Measurements from ENCODE around the gene ASIC1. TPM values are rescaled to one million over a fixed set of nuclear protein-coding genes. Genes with fewer than 3 reads are reported as not detected.

Gene ASIC1
- total and polyA plus RNA-seq, 2 of the 13 experiments (the other 11 are each of a cell fraction or from before 2014, with no cell fraction given), result 0.44 to 1.5 TPM

DNA sequence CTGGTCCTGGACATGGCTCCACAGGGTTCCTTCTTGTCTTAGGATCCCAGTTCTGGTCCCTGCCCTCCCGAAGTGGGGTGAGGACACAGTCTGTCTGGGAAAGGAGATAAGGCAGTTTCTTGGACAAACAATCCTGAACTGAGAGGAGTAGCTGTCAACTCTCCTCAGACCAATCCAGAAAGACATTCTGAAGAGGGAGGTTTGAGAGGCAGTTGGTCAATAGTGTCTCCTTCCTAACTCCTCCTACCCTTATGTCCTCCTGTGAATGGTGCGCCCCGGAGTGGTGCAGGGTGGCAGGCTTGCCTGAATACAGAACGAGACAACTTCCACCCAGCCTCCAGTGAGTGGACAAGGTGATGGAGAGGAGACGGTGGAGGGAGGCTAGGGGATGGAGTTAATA lies 15.4 kb upstream of the ASIC1 start:
- POLR2A ChIA-PET, result no interaction called here
- WGBS (ENCODE audit: low lambda C conversion rate), result 54% methylated on average over 5 of the region's 5 CpGs
- no peak for TF ChIP-seq ZNF253 (CRISPR knock-in tag; IDR thresholded peaks at IDR 0.05; ENCODE audit: borderline replicate concordance)
- no peak for TF ChIP-seq PTBP1 (IDR thresholded peaks at IDR 0.05; ENCODE audit: low read depth, low read length, poor library complexity, severe bottlenecking)
- TF ChIP-seq RXRB (CRISPR knock-in tag; IDR thresholded peaks at IDR 0.05; ENCODE audit: borderline replicate concordance), result no peak
- no peak for TF ChIP-seq SP2 (CRISPR knock-in tag; IDR thresholded peaks at IDR 0.05)
- no peak for TF ChIP-seq KAT2B (IDR thresholded peaks at IDR 0.05; ENCODE audit: borderline replicate concordance, low read depth, low read length)
- TF ChIP-seq, protein P1, sequence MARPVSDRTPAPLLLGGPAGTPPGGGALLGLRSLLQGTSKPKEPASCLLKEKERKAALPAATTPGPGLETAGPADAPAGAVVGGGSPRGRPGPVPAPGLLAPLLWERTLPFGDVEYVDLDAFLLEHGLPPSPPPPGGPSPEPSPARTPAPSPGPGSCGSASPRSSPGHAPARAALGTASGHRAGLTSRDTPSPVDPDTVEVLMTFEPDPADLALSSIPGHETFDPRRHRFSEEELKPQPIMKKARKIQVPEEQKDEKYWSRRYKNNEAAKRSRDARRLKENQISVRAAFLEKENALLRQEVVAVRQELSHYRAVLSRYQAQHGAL (CRISPR knock-in tag; IDR thresholded peaks at IDR 0.05; ENCODE audit: not compliant biosample characterization), result no peak
- TF ChIP-seq ZFP1 (CRISPR knock-in tag; IDR thresholded peaks at IDR 0.05), result no peak
- TF ChIP-seq TOPORS (CRISPR knock-in tag; IDR thresholded peaks at IDR 0.05), result no peak
- TF ChIP-seq ZNF780A (CRISPR knock-in tag; IDR thresholded peaks at IDR 0.05), result no peak
- no peak for TF ChIP-seq POLR2G (IDR thresholded peaks at IDR 0.05; ENCODE audit: low read depth, low read length)
- no peak for TF ChIP-seq MYC (CRISPR knock-in tag; IDR thresholded peaks at IDR 0.05; ENCODE audit: borderline replicate concordance)
- no peak for TF ChIP-seq MTA1 (CRISPR knock-in tag; IDR thresholded peaks at IDR 0.05; ENCODE audit: borderline replicate concordance)
- no peak for TF ChIP-seq ZKSCAN5 (CRISPR knock-in tag; IDR thresholded peaks at IDR 0.05)
- in situ Hi-C loops (cut with HindIII; ENCODE audit: extremely low pct_ligation_motif_present, low pct_unique_long_range_greater_than_20kb) (no loop called here), intact Hi-C loops (cut with micrococcal nuclease; ENCODE audit: unreplicated experiment) (no loop called here)
- BruUV-seq (replicated peaks), result no TSS peak
- peaks cover 10% of the 10 kb centered on the region; the same call in 1 of the 2 replicates for H3K4me1 ChIP-seq (ENCODE audit: insufficient read depth, low read length)
- H3K27me3 ChIP-seq (ENCODE audit: control insufficient read depth in 1 of 2, insufficient read depth in 2 of 2, low read length in 2 of 2), result peaks cover 5 to 28% of the 10 kb centered on the region in 2 experiments; a peak in 4 of 5 replicates
- no peak overlapping the region for H2AFZ ChIP-seq (ENCODE audit: low read length)
- CTCF ChIA-PET (ENCODE audit: low intra/inter-chr PET ratio, low total read pairs), result no interaction called here
- no peaks in the 10 kb centered on the region for H4K20me1 ChIP-seq (ENCODE audit: insufficient read depth, low read length)
- ATAC-seq (no peak), FAIRE-seq (no peak), DNase-seq (ENCODE audit: low spot score) (no peak)
- no peaks in the 10 kb centered on the region for H3K79me2 ChIP-seq (ENCODE audit: insufficient read depth, low read length)
- H3K4me3 ChIP-seq (replicated peaks in 1 of 3; ENCODE audit: insufficient read depth in 1 of 3, low read depth in 2 of 3, low read length in 3 of 3), result no peak overlapping the region
- no peaks in the 10 kb centered on the region for H3K36me3 ChIP-seq (replicated peaks in 1 of 2; ENCODE audit: control insufficient read depth in 1 of 2, insufficient read depth in 2 of 2, low read length in 2 of 2)
- H3K9ac ChIP-seq (ENCODE audit: insufficient read depth, low read depth, low read length), result no peak overlapping the region
- no peaks in the 10 kb centered on the region for H3K9me3 ChIP-seq (ENCODE audit: low read length)
- H3K27ac ChIP-seq (ENCODE audit: extremely low read length, insufficient read depth, low read length), result no peak overlapping the region
- H3K4me2 ChIP-seq (ENCODE audit: low read depth, low read length), result no peak overlapping the region

Data from HepG2 (cell line).